Measurements from ENCODE around the gene KRT36.

Gene KRT36

DNA sequence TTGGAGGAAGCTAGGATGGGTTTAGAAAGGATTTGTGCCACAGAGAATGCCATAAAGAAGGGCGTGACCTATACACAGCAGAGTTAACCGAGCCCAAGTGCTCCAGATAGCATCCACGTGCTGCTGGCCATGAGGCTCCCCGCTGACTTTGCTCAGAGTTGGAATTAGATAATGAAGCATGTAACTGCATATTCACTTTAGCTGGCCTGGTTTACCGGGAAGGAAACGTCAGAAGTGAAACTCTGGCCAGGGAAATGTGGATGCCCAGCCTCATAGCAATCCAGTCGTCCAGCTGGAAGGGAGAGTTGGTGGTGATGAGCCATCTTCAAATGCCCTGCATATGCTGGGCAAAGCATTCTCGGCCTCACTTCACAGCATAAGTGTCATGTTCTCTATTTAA lies 14.8 kb downstream of the KRT36 start:
- TF ChIP-seq, protein P1, sequence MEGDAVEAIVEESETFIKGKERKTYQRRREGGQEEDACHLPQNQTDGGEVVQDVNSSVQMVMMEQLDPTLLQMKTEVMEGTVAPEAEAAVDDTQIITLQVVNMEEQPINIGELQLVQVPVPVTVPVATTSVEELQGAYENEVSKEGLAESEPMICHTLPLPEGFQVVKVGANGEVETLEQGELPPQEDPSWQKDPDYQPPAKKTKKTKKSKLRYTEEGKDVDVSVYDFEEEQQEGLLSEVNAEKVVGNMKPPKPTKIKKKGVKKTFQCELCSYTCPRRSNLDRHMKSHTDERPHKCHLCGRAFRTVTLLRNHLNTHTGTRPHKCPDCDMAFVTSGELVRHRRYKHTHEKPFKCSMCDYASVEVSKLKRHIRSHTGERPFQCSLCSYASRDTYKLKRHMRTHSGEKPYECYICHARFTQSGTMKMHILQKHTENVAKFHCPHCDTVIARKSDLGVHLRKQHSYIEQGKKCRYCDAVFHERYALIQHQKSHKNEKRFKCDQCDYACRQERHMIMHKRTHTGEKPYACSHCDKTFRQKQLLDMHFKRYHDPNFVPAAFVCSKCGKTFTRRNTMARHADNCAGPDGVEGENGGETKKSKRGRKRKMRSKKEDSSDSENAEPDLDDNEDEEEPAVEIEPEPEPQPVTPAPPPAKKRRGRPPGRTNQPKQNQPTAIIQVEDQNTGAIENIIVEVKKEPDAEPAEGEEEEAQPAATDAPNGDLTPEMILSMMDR (conservative IDR thresholded peaks at IDR 0.05; ENCODE audit: low read depth, low read length), result no peak
- no peak for DNase-seq (ENCODE audit: low read depth)
- H3K4me3 ChIP-seq (ENCODE audit: low read length), result no peak overlapping the region

DNA sequence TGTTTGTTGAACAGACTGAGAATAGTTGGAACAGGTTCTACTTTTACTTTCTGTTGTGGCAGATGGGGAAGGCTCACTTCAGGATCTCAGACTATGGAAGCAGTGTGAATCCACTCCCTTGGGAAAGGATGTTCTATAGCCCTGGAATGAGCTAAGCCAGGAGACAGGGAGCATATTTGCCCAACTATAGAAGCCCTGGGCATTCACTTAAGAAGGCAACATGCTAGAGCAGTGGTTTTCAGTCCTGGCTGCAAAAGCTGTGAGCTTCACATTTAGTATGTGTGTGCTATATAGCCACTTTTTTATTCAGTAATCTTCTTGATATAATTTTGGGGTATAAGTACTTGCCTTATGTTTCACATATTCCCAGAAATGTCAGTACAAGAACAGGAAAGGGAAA lies 21.4 kb downstream of the KRT36 start:
- no peak overlapping the region for H3K4me3 ChIP-seq (ENCODE audit: low read length)
- TF ChIP-seq, protein P1 (conservative IDR thresholded peaks at IDR 0.05; ENCODE audit: low read depth, low read length), result no peak
- DNase-seq (ENCODE audit: low read depth), result no peak

DNA sequence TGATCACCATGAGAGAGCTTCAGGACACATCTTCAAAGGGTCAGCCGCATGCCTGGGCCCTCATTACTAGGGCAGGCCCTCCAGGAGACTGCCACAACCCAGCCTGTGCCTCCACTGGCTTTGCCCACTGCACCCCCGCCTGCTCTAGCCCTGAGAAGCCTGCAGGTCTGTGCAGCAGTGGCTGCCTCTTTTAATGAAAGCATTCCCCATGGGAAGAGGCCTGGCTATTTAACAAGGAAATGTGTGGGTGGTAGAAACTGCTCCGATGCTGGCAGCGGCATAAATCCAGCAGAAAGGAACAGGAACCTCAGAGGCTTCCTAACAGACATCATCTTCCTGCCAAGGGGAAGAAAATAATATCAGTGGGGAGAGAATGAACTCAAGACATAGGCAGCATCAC lies 22.1 kb downstream of the KRT36 start:
- no peak for DNase-seq (ENCODE audit: low read depth)
- TF ChIP-seq, protein P1 (conservative IDR thresholded peaks at IDR 0.05; ENCODE audit: low read depth, low read length), result no peak
- H3K4me3 ChIP-seq (ENCODE audit: low read length), result no peak overlapping the region

DNA sequence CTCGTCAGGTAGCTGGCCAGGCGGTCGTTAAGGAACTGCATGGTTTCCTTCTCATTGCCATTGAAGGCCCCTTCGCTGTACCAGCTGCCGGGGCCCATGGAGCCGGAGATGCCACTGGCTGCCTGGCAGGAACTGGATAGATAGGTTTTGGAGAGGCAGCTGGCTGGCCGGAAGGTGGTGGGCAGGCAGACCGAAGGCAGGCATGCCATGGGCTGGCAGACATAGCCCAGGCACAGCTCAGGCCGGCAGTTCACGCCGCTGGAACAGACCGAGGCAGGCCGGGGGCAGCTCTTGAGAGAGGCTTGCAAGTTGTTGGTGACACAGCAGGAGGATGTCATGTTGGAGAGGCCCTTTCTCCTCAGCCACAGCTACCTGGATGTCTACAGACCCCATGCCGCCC lies 22.7 kb downstream of the KRT36 start, which contains the start of gene KRT32:
Gene KRT32 (minus strand): TSS at position 399 of the 400 bp plus-strand sequence. CDS start 61 bp downstream, at position 338.
- TF ChIP-seq, protein P1 (conservative IDR thresholded peaks at IDR 0.05; ENCODE audit: low read depth, low read length), result no peak
- no peak within 1 kb of the TSS for H3K4me3 ChIP-seq (ENCODE audit: low read length)
- DNase-seq (ENCODE audit: low read depth), result no peak

DNA sequence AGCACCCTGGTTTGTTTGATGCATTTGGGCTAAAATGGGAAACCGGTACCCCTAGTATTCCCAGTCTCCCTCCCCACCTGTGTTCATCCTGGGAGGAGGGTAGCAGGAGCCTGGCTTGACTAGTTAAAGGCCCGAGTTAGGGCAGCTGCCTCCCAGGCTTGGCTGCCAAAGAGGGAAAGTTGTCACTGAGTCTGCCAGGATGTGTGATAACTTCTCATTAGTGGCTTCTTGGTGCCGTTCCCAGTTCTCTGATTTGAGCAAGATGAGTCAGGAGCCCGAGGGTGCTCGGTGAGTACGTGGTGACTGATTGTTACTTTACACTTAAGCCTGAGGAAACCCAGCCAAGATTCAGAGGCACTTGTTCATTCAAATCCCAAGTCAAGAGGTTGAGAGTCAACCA lies 25.0 kb downstream of the KRT36 start:
- DNase-seq (ENCODE audit: low read depth), result peak; percentile 97
- TF ChIP-seq, protein P1 (conservative IDR thresholded peaks at IDR 0.05; ENCODE audit: low read depth, low read length), result no peak
- no peak overlapping the region for H3K4me3 ChIP-seq (ENCODE audit: low read length)

DNA sequence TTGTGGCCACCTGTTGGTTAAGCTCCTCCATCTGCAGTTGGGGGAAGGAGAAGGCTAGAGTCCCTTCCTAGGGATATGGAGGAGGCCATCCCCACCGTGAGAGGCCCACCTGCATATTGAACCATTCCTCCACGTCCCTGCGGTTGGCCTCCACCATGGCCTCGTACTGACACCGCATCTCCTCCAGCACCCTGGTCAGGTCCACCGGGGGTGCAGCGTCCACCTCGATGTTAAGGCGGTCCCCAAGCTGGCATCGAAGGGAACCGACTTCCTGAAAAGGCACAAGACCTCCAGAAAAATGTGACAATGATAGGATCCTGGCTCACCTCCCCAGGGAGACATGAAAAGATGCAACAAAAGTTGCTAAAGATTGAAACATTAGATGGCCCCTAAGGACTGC lies 25.5 kb downstream of the KRT36 start:
- TF ChIP-seq, protein P1 (conservative IDR thresholded peaks at IDR 0.05; ENCODE audit: low read depth, low read length), result no peak
- no peak overlapping the region for H3K4me3 ChIP-seq (ENCODE audit: low read length)
- DNase-seq (ENCODE audit: low read depth), result no peak

DNA sequence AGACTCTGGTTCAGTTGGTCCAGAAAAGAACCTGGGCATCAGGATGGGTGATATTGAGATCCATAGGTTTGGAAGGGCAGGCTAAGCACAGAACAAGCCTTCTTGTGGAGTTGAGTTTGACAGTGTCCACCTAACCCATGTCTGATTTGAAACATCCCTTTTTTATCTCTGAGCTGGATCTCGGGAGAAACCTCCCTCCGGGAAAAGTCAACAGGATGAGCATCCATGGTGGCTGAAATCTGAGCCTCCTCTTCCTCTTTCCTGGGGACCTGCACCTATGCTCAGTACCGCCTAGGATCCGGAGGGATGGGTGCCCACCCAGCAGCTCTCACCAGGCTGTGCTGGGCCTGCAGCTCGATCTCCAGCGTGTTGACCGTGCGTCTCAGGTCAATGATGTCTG lies 26.0 kb downstream of the KRT36 start:
- DNase-seq (ENCODE audit: low read depth), result no peak
- H3K4me3 ChIP-seq (ENCODE audit: low read length), result no peak overlapping the region
- TF ChIP-seq, protein P1 (conservative IDR thresholded peaks at IDR 0.05; ENCODE audit: low read depth, low read length), result no peak

All from retinal pigment epithelial cell (primary cell).